Esophagus squamous epithelium (tissue), 4 donors: ENCODE measurements around the gene BACH2.

Experiments
- POLR2A ChIP-seq, 4 donors: fragments of 450-650 bp; IDR thresholded peaks; one replicate each; pipeline ENCODE4 v1.6.1; 2017; ENCODE audit warnings: antibody characterized with exemption in 4 of 4, mild to moderate bottlenecking in 4 of 4, moderate library complexity in 3 of 4
- TF ChIP-seq, protein P1 (sequence below), 6 experiments: fragments of 450-650 bp in 4 of 6; fragments of 200-600 bp in 2 of 6; sonication (generic) in 2 of 6; IDR thresholded peaks; one replicate each; pipeline ENCODE4 v1.5.1; 2016 to 2019; ENCODE audit warnings: antibody characterized with exemption in 6 of 6, mild to moderate bottlenecking in 4 of 6, moderate library complexity in 4 of 6

- TF ChIP-seq, protein P1, sequence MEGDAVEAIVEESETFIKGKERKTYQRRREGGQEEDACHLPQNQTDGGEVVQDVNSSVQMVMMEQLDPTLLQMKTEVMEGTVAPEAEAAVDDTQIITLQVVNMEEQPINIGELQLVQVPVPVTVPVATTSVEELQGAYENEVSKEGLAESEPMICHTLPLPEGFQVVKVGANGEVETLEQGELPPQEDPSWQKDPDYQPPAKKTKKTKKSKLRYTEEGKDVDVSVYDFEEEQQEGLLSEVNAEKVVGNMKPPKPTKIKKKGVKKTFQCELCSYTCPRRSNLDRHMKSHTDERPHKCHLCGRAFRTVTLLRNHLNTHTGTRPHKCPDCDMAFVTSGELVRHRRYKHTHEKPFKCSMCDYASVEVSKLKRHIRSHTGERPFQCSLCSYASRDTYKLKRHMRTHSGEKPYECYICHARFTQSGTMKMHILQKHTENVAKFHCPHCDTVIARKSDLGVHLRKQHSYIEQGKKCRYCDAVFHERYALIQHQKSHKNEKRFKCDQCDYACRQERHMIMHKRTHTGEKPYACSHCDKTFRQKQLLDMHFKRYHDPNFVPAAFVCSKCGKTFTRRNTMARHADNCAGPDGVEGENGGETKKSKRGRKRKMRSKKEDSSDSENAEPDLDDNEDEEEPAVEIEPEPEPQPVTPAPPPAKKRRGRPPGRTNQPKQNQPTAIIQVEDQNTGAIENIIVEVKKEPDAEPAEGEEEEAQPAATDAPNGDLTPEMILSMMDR (IDR thresholded peaks at IDR 0.05): no peak
- TF ChIP-seq POLR2A (IDR thresholded peaks at IDR 0.05): no peak
Observed at GRCh38 chr6:90297867-90298381, 1.3 kb upstream of the BACH2 start.
